HG02981 (cell line): ENCODE measurements around the gene ZNF132.
"Not testable (repeated sequence)": the region's sequence is repeated elsewhere in the genome, so short reads cannot be mapped to it uniquely, and the experiment has no call there.

Experiments
- ATAC-seq: cut with Tn5 transposase; IDR thresholded peaks from one replicate; pipeline ENCODE4 v1.9.1; 2021; ENCODE audit warnings: mild to moderate bottlenecking, moderate library complexity; ENCODE audit not compliant: unreplicated experiment

ZNF132 gene

DNA sequence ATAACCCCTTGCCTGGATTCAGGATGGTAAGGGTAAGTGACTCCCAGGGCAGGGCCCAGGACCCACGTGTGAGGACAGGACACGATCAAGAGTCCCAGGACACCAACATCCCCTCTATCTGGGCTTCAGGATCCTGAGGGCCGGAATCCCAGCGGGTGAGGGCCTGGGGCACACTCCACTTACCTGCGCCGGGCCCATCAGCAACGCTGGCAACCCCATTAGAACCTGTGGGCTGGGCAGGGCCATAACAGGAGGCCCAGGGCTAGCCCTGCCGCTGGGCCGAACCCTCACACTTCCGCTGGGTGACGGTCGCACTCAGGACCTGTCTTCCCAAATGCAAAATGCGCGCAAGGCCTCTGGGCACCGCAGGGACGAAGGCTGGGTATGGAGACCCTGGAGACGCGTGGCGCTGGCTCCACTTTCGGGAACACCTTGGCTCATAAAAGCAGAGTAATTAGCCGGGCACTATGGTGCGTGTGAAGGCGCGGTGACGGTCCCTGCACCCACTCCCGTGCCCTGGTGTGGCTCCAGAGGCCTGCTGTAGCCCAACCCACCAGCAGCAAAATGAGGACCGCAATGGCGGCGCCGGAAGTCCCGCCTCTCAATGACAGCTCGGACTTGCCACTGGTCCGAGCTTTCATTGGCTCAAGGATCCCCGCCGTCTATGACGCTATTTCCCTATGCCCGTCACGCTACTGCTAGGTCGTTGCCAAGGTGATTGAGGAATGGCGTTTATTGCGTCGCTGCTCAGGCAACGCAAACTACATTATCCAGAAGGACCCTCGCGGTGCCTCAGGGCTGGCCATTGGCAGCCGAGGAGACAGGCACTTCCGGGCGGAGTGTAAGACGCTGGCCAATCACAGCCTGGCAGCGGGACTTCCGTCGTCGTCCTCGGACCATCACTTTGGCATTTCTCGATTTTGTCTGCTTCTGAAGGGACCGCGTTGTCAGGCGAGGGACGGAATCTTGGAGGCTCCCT is at the start of gene ZNF132:
ZNF132 (minus strand) TSS at position 578 of the 979 bp plus-strand sequence; CDS start at position 246, 332 bp downstream.
- peak; percentile 95 for ATAC-seq

DNA sequence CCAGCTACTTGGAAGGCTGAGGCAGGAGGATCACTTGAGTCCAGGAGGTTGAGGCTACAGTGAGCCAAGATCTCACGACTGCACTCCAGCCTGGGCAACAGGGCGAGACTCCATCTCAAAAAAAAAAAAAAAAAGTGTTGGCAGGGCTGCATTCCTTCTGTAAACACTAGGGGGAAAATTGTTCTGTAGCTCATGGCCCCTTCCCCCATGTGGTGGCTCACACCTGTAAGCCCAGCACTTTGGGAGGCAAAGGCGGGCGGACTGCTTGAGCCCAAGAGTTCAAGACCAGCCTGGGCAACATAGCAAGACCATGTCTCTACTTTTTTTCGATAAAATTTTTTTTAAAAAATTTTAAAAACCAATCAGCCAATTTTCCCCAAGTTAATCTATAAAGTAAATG is 44.4 kb upstream of the ZNF132 start:
- not testable (repeated sequence) for ATAC-seq

DNA sequence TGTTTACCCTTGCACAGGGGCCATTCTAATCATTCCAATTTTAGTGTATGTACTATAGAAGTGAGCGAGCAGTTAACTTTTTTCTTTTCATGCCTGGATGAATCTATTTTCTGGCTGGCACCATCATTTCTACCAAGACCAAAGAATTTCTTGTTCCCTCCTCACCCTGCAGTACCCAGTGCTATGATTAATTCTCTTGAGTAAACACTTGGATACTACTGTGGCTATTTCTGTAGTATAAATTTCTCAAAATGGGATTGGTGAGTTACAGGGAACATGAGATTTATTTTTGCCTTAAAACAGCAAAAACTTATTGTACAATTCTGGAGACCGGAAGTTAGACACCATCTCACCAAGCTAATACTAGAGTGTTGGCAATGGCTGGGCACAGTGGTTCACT is 43.8 kb upstream of the ZNF132 start:
- no peak for ATAC-seq

DNA sequence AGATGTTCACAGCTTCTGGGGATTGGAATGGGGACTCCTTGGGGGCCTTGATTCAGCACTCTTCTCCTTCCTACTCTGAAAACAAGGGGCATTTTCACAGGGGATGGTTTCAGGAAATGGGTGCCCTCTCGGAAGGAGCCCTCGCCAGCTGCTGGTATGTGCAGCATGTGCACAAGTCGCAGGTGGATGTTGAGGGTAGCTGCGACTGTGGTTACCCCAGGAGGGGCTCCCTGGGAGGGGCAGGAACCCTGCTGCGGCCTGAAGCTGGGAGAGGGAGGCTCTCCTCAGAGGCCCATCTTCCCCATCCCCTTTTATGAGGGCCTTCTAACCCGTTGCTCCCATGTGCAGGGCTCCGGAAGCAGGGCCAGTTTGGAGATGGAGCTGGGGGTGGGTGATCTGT is 42.4 kb upstream of the ZNF132 start:
- ATAC-seq = no peak

DNA sequence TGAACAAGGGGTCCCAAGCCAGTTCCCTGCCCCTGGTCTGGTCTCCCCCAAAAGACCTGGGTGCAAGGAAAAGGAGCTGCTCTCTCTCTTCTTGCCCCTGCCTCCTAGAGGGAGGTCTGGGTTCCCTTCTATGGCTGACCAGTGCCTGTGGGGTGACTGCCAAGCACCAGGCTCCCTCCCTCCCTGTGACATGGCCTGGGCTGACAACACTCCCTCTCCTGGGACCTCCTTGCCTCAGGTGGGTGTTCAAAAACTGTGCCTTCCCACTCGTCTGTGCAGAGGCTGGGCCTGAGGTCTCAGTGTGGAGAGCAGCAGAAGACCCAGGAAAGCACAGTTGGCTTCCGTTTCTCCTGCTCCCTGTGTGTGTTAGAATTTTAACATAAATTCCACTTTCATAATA is 40.9 kb upstream of the ZNF132 start:
- no peak for ATAC-seq

DNA sequence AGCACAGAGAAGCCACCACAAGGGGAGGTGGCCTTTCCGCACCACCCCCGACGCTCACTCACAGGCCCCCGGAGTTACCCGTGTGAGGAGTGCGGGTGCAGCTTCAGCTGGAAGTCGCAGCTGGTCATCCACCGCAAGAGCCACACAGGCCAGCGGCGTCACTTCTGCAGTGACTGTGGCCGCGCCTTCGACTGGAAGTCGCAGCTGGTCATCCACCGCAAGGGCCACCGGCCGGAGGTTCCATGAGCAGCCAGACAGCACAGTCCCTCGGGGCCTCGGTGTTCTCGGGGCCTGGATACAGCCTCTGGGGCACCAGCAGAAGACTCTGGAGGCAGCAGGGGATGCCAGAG is 40.5 kb upstream of the ZNF132 start:
- no peak for ATAC-seq

DNA sequence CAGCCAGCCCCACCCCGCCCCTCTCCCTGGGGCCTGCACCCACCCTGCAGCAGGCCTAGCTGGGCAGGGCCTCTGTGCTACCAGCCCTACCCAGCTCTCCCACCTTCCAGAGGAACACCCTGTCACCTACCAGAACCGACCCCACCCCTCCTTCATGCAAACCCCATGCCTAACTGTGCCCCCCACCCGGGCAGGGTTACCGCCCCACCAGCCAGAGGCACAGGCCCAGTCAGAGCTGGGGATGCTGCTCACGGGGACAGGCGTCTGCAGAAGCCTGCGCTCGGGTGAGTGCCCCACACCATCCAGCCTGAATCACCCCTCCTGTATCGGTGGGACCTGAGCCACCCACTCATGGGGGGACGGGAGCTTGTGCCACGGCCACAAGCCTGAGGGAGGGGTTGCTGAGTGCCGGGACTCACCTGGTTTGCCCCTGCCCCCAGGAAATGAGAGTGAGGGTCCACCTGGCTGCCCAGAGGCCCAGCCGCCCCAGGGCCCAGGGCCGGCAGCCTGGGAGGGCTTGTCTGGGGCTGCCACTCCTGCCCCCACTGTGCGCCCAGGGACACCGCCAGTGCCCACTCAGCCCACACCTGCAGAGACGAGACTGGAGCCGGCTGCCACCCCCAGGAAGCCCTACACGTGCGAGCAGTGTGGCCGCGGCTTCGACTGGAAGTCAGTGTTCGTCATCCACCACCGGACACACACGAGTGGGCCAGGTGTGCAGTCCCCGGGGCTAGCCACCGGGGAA is 40.0 kb upstream of the ZNF132 start:
- ATAC-seq = no peak

DNA sequence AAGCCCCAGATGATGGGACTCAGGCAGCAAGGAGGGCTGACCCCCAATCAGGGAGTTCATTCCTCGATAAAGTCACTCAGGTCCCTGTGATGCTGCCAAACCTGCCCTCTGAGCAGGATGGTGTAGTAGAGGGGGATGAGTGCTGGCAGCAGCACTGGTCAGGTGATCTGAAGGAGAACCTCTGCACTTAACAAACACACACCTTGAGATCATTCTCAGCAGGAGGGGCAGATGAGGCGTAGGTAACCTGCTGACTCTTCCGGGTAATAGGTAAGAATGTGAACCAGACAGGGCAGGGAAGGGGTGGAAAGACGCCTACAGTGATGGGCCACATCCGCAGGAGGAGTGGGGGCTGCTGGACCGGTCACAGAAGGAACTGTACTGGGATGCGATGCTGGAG is 39.4 kb upstream of the ZNF132 start:
- no peak for ATAC-seq

DNA sequence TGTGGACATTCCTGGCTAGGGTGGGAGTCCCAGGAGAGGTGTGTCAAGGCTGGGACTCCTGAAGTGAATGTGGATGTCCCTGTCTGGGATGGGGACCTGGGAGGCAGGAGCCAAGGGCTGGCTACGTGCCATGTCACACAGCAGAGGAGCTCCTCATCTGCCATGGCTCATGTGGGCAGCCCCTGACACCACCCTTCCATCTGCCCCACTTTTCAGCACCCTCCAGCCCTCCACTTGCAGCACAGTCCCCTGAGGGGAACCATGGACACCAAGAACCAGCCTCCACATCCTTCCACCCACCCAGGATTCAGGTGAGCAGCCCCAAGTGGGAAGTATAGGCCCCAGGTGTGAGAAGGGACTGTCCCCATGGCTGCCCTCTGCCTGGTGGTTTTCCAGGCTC is 37.9 kb upstream of the ZNF132 start:
- no peak for ATAC-seq

DNA sequence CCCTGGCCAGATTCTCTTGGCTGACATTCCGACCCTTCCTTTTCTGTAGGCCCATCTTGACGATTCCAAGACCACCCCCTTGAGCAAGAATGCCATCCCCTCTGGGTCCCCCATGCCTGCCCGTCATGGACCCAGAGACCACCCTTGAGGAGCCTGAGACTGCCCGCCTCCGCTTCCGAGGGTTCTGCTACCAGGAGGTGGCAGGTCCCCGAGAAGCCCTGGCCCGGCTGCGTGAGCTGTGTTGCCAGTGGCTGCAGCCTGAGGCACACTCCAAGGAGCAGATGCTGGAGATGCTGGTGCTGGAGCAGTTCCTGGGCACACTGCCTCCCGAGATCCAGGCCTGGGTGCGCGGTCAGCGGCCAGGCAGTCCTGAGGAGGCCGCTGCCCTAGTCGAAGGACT is 37.2 kb upstream of the ZNF132 start:
- no peak for ATAC-seq

DNA sequence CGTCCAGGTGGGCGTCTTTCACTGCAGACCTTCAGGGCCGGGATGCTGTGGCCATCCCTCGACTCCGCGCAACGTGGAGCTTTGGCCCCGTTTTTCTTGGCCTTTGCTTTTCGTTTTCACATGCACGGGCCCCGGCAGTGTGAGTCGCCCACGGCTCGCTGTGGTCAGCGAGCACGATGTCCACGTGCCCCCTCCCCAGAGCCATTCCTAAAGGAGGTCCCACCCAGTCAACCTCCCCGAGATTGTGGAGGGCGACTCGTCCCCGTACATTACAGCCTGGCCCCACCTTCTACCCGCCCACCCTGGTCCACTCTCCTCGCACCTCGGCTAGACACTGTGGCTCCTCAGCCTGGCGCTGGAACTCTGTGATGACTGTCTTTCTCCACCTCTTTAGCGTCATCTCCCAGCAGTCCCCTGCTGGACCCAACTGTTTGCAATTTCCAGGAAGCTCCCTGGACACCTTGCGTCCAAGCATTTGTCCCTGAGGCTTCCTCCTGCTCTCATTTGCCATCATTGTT is 36.6 kb upstream of the ZNF132 start:
- ATAC-seq = no peak

DNA sequence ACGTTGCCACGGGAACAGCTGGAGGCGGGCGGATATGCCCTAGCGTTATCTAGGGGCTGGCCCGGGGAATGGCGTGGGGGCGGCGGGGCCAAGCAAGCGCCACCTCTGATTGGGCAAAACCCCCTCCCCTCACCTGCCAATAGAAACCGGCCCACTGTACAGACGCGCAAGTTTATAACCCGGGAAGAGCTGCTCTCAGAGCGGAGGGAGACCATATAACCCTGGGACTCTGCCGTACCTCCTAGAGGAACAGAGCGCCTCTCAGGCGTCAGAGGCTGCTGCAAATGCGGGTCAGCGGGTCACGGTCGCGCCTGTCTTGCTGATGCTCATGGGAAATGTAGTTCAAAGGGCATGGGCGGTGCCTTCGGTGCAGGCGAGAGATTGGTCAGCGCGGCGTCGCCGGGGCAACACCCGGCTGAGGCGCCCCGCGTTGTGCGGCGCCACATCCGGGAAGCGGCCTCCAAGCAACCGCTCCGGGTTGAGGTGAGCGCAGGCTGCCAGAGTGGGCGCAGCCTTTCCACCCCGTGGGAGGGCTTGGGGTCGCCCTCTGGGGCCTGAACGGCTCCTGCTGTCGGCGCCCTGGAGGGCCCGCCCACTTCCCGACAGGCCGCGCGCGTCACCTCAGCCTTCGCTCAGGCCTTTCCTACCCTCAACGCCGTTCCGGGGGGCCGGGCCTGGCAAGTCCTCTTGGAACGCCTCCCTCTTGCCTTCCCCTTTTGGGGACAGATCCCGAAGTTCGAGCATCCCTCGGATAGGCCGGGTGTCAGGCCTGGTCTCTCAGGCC is 36.0 kb upstream of the ZNF132 start, which contains the start of gene ZNF446:
ZNF446 (plus strand) TSS at position 639 of the 784 bp plus-strand sequence. CDS start 867 bp downstream, outside the sequence.
- ATAC-seq = peak; percentile 79

DNA sequence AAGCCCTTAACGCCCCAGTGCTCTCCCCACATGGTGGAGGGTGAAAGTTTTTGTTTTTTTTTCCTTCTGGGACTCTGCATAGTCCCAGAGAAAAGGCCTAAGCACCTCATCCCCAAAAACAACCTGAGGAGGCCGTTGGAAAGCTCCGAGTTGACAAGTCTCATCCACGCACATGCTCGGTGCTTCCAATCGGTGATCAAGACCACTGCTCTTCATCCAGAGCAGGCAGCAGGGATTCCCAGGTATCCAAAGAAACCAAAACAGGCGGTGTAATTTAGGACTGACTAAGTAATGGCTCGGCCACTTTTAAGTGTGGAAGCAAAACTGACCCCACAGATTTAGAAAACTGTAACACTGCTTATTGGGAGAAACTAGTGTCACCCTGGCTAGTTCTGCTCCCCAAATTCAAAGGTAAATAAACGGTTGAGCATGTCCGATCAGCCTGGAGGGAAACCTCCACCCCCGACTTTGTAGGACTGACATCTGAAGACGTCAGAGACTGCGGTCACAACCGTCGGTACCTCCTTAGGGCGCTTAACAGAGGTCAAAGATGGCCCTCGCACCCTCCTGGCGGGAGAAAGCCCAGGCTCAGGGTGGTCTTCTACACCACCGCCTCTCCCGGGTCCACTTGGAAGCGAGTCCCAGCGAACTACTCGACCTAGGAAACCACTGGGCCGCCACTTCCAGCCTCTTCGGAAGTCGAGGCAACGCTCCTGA is 35.2 kb upstream of the ZNF132 start:
- ATAC-seq = peak; percentile 11

DNA sequence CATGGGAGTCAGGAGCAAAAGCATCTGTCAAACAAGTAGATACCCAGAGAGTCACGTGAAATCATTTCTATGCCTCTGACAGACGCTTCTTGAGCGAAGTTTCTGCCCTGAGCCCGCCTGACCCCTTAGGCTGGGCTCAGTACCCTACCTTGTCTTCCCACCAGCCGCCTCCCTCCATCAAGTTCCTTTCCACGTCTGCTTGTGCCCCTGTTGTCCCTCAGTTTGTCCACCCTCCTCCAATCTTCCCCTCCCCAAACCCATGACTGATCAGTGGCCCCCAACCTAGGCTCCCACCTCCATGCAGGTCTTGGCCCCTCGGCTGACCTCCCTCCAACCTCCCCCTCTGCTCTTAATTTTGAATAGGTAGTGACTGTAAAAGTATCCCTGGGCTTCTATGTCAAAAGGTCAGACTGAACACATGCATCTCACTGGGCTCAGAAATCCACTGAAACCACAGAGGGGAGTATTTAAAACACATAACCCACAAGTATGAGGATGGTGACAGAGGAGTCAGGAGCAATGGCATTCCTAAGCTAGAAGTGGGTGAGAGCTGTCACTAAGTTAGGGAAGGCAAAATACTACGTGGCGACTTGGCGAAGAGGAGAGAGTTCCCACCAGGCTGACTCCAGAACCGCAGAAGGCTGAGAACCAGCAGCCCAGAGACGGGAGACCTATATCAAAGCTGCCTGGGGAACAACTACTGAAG is 34.5 kb upstream of the ZNF132 start:
- no peak for ATAC-seq

DNA sequence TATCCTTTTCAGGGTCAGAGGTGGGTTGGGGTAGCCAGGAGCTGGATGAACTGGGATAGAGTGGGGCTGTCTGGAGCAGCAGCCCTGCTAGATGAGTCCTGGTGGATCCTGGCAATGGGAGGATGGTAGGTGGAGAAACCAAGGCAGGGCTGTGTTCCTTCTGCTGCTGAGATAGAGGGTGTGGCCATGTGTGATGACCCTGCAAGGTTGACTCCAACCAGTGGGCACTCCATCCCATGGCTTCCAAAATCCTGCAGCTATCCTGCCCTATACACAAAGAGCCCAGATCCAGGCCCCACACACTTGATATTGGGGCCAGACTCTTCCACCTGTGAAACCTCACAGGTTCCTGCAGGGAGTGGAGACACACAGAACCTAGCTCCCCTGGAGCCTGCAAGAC is 33.8 kb upstream of the ZNF132 start:
- ATAC-seq = no peak

DNA sequence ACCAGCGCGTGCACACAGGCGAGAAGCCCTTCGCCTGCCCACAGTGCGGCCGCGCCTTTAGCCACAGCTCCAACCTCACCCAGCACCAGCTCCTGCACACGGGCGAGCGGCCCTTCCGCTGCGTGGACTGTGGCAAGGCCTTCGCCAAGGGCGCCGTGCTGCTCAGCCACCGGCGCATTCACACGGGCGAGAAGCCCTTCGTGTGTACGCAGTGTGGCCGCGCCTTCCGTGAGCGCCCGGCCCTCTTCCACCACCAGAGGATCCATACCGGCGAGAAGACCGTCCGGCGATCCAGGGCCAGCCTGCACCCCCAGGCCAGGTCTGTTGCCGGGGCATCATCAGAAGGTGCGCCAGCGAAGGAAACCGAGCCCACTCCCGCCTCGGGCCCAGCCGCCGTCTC is 31.8 kb upstream of the ZNF132 start:
- no peak for ATAC-seq

DNA sequence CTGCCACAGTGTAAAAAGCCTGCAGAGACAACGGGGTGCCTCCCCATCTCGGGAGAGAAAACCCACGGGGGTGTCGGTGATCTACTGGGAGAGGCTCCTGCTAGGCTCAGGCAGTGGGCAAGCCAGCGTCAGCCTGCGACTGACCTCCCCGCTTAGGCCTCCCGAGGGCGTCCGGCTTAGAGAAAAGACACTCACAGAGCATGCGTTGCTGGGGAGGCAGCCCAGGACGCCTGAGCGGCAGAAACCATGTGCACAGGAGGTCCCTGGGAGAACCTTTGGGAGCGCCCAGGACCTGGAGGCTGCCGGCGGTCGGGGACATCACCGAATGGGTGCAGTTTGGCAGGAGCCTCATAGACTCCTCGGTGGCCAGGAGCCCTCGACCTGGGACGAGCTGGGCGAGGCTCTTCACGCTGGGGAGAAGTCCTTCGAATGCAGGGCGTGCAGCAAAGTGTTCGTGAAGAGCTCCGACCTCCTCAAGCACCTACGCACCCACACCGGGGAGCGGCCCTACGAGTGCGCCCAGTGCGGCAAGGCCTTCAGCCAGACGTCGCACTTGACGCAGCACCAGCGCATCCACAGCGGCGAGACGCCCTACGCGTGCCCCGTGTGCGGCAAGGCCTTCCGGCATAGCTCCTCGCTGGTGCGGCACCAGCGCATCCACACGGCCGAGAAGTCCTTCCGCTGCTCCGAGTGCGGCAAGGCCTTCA is 31.0 kb upstream of the ZNF132 start:
- not testable (repeated sequence) for ATAC-seq

DNA sequence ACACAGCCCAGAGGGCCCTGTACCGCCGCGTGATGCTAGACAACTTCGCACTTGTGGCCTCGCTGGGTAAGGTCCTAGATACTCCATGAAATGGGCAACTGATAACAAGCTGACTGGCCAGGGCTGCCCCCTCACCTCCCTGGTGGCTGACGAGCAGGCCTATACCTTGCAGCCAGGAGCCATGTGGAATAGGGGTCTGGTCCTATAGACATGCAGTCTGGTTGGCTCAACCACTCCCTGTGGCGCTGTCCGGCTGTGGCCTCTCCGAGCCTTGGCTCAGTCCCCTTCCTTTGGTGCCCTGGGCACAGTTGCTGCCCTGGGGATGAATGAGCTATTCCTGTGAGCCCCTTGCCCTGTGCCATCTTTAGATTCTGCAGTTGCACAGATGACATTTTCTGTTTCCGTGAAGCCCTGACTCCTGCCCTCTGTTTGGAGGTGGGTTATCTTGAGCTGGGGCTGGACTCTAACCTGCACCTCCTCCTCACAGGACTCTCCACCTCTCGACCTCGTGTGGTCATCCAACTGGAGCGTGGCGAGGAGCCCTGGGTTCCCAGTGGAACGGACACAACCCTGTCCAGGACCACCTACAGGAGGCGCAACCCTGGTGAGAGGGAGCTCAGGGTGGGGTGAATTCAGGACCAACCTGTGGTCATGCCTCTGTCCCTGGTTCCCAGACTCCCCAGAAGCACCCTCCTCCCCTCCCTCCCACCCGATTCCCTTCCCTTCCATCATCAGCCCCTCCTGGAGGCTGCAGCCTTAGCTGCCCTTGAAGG is 29.5 kb upstream of the ZNF132 start:
- no peak for ATAC-seq
